ENCODE measurements around the gene RASSF1. TPM values are rescaled to one million over a fixed set of nuclear protein-coding genes. Genes with fewer than 3 reads are reported as not detected.
A peak's percentile ranks its signal among the peaks of the same experiment; 100 is the strongest.

Gene RASSF1
- total and polyA plus RNA-seq, 2 of the 13 experiments (the other 11 are each of a cell fraction or from before 2014, with no cell fraction given), result 10.2 to 27.5 TPM

DNA sequence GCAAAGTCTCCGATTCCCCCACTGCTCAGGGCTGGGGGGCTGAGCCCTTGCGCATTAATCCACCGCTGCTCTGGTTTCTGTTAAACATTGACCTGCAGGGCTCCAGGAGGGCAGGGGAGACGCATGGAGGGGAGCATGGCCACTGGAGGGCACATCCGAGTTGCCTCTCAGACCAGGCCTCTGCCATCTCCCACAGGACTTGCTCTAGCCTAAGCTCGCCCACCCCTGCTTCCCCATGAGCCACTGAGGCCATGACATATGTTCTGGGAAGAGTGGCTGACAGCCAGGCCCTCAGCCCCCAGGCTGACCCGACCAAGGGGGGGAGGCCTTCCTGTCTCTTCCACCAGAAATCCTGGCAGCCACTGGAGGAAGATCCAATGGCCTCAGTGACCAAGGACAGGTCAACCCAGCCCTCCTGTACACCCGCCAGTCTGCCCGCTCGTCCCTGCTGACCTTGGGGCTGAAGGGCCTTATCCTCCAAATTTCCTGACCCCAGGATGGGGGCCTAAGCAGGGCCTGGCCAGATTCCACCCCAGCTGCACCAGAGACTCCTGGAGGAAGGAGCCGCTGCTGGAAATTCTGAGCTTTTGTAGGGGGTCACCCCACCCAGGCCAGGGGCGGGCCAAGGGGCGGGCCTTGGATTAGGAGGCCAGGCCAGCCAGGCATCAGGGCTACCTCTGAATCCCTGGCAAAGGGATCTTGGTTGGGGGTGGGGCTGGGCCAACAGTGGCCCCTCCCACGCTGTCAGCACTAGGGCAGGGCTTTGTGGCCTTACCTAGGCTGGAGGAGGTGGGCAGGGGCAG lies 37.4 kb downstream of the RASSF1 start, which contains the start of gene HYAL1 (continued):
- TF ChIP-seq, protein P1, sequence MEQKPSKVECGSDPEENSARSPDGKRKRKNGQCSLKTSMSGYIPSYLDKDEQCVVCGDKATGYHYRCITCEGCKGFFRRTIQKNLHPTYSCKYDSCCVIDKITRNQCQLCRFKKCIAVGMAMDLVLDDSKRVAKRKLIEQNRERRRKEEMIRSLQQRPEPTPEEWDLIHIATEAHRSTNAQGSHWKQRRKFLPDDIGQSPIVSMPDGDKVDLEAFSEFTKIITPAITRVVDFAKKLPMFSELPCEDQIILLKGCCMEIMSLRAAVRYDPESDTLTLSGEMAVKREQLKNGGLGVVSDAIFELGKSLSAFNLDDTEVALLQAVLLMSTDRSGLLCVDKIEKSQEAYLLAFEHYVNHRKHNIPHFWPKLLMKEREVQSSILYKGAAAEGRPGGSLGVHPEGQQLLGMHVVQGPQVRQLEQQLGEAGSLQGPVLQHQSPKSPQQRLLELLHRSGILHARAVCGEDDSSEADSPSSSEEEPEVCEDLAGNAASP (CRISPR knock-in tag; IDR thresholded peaks at IDR 0.05; ENCODE audit: borderline replicate concordance), result peak; percentile 54; the same call in 1 of the 2 replicates
- no peak for TF ChIP-seq JUNB (CRISPR knock-in tag; IDR thresholded peaks at IDR 0.05; ENCODE audit: borderline replicate concordance)
- TF ChIP-seq MTF1 (CRISPR knock-in tag; IDR thresholded peaks at IDR 0.05), result 0 out of 2 replicates have a peak, but pooled peaks have one; percentile 27
- no peak for TF ChIP-seq EZH2 (conservative IDR thresholded peaks at IDR 0.05; ENCODE audit: low read depth, low read length)
- TF ChIP-seq, protein P2, sequence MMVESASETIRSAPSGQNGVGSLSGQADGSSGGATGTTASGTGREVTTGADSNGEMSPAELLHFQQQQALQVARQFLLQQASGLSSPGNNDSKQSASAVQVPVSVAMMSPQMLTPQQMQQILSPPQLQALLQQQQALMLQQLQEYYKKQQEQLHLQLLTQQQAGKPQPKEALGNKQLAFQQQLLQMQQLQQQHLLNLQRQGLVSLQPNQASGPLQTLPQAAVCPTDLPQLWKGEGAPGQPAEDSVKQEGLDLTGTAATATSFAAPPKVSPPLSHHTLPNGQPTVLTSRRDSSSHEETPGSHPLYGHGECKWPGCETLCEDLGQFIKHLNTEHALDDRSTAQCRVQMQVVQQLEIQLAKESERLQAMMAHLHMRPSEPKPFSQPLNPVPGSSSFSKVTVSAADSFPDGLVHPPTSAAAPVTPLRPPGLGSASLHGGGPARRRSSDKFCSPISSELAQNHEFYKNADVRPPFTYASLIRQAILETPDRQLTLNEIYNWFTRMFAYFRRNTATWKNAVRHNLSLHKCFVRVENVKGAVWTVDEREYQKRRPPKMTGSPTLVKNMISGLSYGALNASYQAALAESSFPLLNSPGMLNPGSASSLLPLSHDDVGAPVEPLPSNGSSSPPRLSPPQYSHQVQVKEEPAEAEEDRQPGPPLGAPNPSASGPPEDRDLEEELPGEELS (CRISPR knock-in tag; IDR thresholded peaks at IDR 0.05), result no peak
- no peak for TF ChIP-seq ZBTB8A (CRISPR knock-in tag; IDR thresholded peaks at IDR 0.05; ENCODE audit: borderline replicate concordance, low read depth)
- TF ChIP-seq PRMT3 (CRISPR knock-in tag; IDR thresholded peaks at IDR 0.05; ENCODE audit: borderline replicate concordance, low read depth), result peak; percentile 52
- TF ChIP-seq GATA4 (IDR thresholded peaks at IDR 0.05; ENCODE audit: borderline replicate concordance, low read depth), result peak; percentile 77; the same call in 1 of the 2 replicates
- peak; percentile 62 for TF ChIP-seq RBM39 (IDR thresholded peaks at IDR 0.05; ENCODE audit: low read depth, low read length, poor library complexity, severe bottlenecking)
- peak; percentile 65; the same call in 1 of the 2 replicates for TF ChIP-seq JUND (CRISPR knock-in tag; IDR thresholded peaks at IDR 0.05)
- TF ChIP-seq NFATC3 (CRISPR knock-in tag; IDR thresholded peaks at IDR 0.05), result no peak
- TF ChIP-seq, protein P3, sequence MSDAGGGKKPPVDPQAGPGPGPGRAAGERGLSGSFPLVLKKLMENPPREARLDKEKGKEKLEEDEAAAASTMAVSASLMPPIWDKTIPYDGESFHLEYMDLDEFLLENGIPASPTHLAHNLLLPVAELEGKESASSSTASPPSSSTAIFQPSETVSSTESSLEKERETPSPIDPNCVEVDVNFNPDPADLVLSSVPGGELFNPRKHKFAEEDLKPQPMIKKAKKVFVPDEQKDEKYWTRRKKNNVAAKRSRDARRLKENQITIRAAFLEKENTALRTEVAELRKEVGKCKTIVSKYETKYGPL (CRISPR knock-in tag; IDR thresholded peaks at IDR 0.05), result 0 out of 2 replicates have a peak, but pooled peaks have one; percentile 37
- TF ChIP-seq RBAK (CRISPR knock-in tag; IDR thresholded peaks at IDR 0.05), result no peak
- no peak for TF ChIP-seq ZNF251 (CRISPR knock-in tag; IDR thresholded peaks at IDR 0.05)
- TF ChIP-seq SSRP1 (CRISPR knock-in tag; IDR thresholded peaks at IDR 0.05), result no peak; the same call in 1 of the 2 replicates
- TF ChIP-seq GFI1 (CRISPR knock-in tag; IDR thresholded peaks at IDR 0.05; ENCODE audit: borderline replicate concordance), result peak; percentile 90
- peak; percentile 31; the same call in 1 of the 2 replicates for TF ChIP-seq ZNF263 (CRISPR knock-in tag; IDR thresholded peaks at IDR 0.05)
- TF ChIP-seq, protein P4, sequence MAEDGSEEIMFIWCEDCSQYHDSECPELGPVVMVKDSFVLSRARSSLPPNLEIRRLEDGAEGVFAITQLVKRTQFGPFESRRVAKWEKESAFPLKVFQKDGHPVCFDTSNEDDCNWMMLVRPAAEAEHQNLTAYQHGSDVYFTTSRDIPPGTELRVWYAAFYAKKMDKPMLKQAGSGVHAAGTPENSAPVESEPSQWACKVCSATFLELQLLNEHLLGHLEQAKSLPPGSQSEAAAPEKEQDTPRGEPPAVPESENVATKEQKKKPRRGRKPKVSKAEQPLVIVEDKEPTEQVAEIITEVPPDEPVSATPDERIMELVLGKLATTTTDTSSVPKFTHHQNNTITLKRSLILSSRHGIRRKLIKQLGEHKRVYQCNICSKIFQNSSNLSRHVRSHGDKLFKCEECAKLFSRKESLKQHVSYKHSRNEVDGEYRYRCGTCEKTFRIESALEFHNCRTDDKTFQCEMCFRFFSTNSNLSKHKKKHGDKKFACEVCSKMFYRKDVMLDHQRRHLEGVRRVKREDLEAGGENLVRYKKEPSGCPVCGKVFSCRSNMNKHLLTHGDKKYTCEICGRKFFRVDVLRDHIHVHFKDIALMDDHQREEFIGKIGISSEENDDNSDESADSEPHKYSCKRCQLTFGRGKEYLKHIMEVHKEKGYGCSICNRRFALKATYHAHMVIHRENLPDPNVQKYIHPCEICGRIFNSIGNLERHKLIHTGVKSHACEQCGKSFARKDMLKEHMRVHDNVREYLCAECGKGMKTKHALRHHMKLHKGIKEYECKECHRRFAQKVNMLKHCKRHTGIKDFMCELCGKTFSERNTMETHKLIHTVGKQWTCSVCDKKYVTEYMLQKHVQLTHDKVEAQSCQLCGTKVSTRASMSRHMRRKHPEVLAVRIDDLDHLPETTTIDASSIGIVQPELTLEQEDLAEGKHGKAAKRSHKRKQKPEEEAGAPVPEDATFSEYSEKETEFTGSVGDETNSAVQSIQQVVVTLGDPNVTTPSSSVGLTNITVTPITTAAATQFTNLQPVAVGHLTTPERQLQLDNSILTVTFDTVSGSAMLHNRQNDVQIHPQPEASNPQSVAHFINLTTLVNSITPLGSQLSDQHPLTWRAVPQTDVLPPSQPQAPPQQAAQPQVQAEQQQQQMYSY (CRISPR knock-in tag; IDR thresholded peaks at IDR 0.05), result peak; percentile 31; the same call in 1 of the 2 replicates
- TF ChIP-seq KLF15 (CRISPR knock-in tag; IDR thresholded peaks at IDR 0.05; ENCODE audit: borderline replicate concordance), result no peak
- TF ChIP-seq YY1 (IDR thresholded peaks at IDR 0.05; ENCODE audit: insufficient read depth, insufficient replicate concordance, low read depth, low read length), result peak; percentile 34
- peak; percentile 84; the same call in 1 of the 2 replicates for TF ChIP-seq ZNF431 (CRISPR knock-in tag; IDR thresholded peaks at IDR 0.05; ENCODE audit: borderline replicate concordance, low read depth)
